22Rv1 (cell line): ENCODE results near the gene ITPR2.

Source experiments
- CTCF ChIP-seq: fragments of 450-650 bp; IDR thresholded peaks from 2 replicates; pipeline ENCODE4 v1.5.1; 2017; ENCODE audit warnings: mild to moderate bottlenecking
- ZFX ChIP-seq: fragments of 450-650 bp; IDR thresholded peaks from 2 replicates; pipeline ENCODE4 v1.6.1; 2017; ENCODE audit warnings: antibody characterized with exemption, borderline replicate concordance

DNA sequence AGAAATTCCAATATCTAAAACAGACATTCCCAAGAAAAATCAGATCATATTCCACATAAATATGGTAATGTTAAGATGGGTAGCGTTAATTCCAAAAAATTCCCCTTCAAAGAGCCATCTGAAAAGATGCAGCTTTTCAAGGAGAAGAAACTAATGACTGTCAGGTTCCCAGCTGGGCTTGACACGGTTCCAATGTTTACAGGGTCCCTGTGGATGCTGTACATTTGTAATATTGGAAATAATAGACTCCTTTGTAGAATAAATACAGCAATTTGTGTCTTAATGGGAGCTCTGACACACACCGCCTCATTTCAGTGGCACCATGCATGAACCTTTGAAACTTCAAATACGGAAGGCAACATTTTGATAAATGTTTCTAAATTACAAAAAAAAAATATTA is 140.6 kb downstream of the ITPR2 start:
- TF ChIP-seq CTCF (no peak), ZFX (no peak)
